Chondrocyte (in vitro differentiated cells): ENCODE data around the gene STEEP1. TPM values are rescaled to one million over a fixed set of nuclear protein-coding genes. Genes with fewer than 3 reads are reported as not detected.

Experiments used
- DNase-seq: peaks from one replicate; pipeline ENCODE4 v3.0.0; 2021; ENCODE audit warnings: mixed read lengths, low spot score
- H3K27ac Mint-ChIP-seq: one replicate; pipeline ENCODE4 v1.8.0; 2021; ENCODE audit warnings: mild to moderate bottlenecking, moderate library complexity, mixed read lengths; ENCODE audit not compliant: unreplicated experiment
- H3K27me3 Mint-ChIP-seq: 2 replicates; pipeline ENCODE4 v1.8.0; 2021; ENCODE audit warnings: low read depth, mixed read lengths
- H3K36me3 Mint-ChIP-seq: 2 replicates; pipeline ENCODE4 v1.8.0; 2021; ENCODE audit warnings: low read depth, mixed read lengths
- H3K4me1 Mint-ChIP-seq: 2 replicates; pipeline ENCODE4 v1.8.0; 2021; ENCODE audit warnings: low read depth, mild to moderate bottlenecking, mixed read lengths
- H3K4me3 Mint-ChIP-seq: one replicate; pipeline ENCODE4 v1.8.0; 2021; ENCODE audit warnings: mild to moderate bottlenecking, moderate library complexity, mixed read lengths; ENCODE audit not compliant: unreplicated experiment
- H3K9me3 Mint-ChIP-seq: 2 replicates; pipeline ENCODE4 v1.8.0; 2021; ENCODE audit warnings: low read depth, mixed read lengths
- CTCF ChIP-seq: fragments of 200-600 bp; sonication (generic); IDR thresholded peaks from 2 replicates; pipeline ENCODE4 v1.5.0; 2021; ENCODE audit warnings: antibody characterized with exemption, mild to moderate bottlenecking, moderate library complexity
- total RNA-seq: library from RNA; stranded (reverse); gene quantifications from 3 replicates; pipeline ENCODE4 v1.2.1, GENCODE V29; 2021

The STEEP1 gene
- total RNA-seq, 1 donor from 2014 or later = 19.2 TPM

DNA sequence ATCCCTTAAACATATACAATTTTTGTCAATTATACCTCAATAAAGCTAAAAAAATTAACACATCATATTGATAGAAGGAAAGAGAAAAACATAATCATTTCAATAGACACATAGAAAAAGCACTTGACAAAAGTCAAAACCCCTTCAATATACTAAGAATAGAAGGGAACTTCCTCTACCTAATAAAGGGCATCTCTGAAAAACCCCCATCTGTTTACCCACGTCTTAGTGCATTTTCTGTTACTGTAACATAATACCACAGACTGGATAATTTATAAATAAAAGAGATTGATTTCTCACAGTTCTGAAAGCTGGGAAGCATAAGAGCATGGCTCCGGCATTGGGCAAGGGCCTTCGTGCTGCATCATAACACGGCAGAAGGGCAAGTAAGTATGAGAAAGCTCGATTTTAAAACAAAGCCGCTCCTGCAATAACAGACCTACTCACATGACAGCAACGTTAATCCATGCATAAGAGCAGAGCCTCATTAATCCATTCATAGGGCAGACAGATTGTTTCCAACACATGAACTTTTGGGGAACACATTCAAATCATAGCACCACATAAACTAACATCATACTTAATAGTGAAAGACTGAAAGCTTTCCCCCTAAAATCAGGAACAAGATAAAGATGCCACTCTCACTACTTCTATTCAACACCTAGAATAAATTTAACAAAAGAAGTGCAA lies 15.7 kb downstream of the STEEP1 start:
- Mint-ChIP-seq H3K27me3 (no peaks in the 10 kb centered on the region), H3K4me1 (no peaks in the 10 kb centered on the region), H3K36me3 (no peaks in the 10 kb centered on the region), H3K9me3 (peaks cover 14% of the 10 kb centered on the region), H3K4me3 (no peak overlapping the region), H3K27ac (no peak overlapping the region)
- TF ChIP-seq CTCF = no peak
- no peak for DNase-seq

- H3K27me3 Mint-ChIP-seq = no peaks in the 10 kb centered on the region
- peaks cover 9% of the 10 kb centered on the region for H3K4me1 Mint-ChIP-seq
- no peak for TF ChIP-seq CTCF
- peak overlapping the region; percentile 6 for H3K27ac Mint-ChIP-seq
- DNase-seq = no peak
- no peak overlapping the region for H3K4me3 Mint-ChIP-seq
- H3K9me3 Mint-ChIP-seq = peaks cover 3% of the 10 kb centered on the region
- H3K36me3 Mint-ChIP-seq = peaks cover 2% of the 10 kb centered on the region
Measured at GRCh38 chrX:119541188-119541587, 24.0 kb downstream of the STEEP1 start.

GRCh38 chrX:119539872-119540271 lies 25.3 kb downstream of the STEEP1 start:
- no peak overlapping the region for H3K27ac Mint-ChIP-seq
- no peak overlapping the region for H3K4me3 Mint-ChIP-seq
- no peaks in the 10 kb centered on the region for H3K27me3 Mint-ChIP-seq
- DNase-seq = no peak
- TF ChIP-seq CTCF = peak; percentile 15
- H3K36me3 Mint-ChIP-seq = peaks cover 2% of the 10 kb centered on the region
- peaks cover 5% of the 10 kb centered on the region for H3K9me3 Mint-ChIP-seq
- peaks cover 9% of the 10 kb centered on the region for H3K4me1 Mint-ChIP-seq

- Mint-ChIP-seq H3K9me3 (peaks cover 5% of the 10 kb centered on the region), H3K4me3 (no peak overlapping the region), H3K36me3 (peaks cover 2% of the 10 kb centered on the region), H3K4me1 (peaks cover 9% of the 10 kb centered on the region), H3K27ac (no peak overlapping the region), H3K27me3 (no peaks in the 10 kb centered on the region)
- TF ChIP-seq CTCF = no peak
- DNase-seq = no peak
Measured at GRCh38 chrX:119537487-119537886, 27.7 kb downstream of the STEEP1 start.

- no peaks in the 10 kb centered on the region for H3K9me3 Mint-ChIP-seq
Measured at GRCh38 chrX:119529345-119530276, 35.6 kb downstream of the STEEP1 start.

More at GRCh38 chrX:119529345-119530276, 35.6 kb downstream of the STEEP1 start:
- no peak for TF ChIP-seq CTCF
- H3K4me1 Mint-ChIP-seq = no peaks in the 10 kb centered on the region
- H3K27ac Mint-ChIP-seq = no peak overlapping the region
- peaks cover 2% of the 10 kb centered on the region for H3K36me3 Mint-ChIP-seq
- H3K4me3 Mint-ChIP-seq = no peak overlapping the region
- H3K27me3 Mint-ChIP-seq = no peaks in the 10 kb centered on the region
- DNase-seq = no peak
